Measurements from ENCODE around the gene PNMA6F.
"Not testable (repeated sequence)": the region's sequence is repeated elsewhere in the genome, so short reads cannot be mapped to it uniquely, and the experiment has no call there.

PNMA6F gene

GRCh38 chrX:153272584-153272983 is 49.0 kb downstream of the PNMA6F start:
- not testable (repeated sequence) for H3K4me1 ChIP-seq; DNase-seq; H3K36me3 ChIP-seq; H3K9me3 ChIP-seq; H3K4me3 ChIP-seq (ENCODE audit: low read depth, low read length); H3K27me3 ChIP-seq

- not testable (repeated sequence) for H3K4me3 ChIP-seq (ENCODE audit: low read depth, low read length); H3K27me3 ChIP-seq; H3K36me3 ChIP-seq; H3K4me1 ChIP-seq; DNase-seq; H3K9me3 ChIP-seq
Observed at GRCh38 chrX:153272070-153272469, 49.5 kb downstream of the PNMA6F start.
